NOMO-1 treated with dmso at 0.1 percent for 144 hours (cell line): Measurements from ENCODE around the gene ZP2.
"Not testable (repeated sequence)": the region's sequence is repeated elsewhere in the genome, so short reads cannot be mapped to it uniquely, and the experiment has no call there.

ENCODE experiments used
- DNase-seq: peaks from one replicate; lab custom pipeline; 2025; ENCODE audit not compliant: unreplicated experiment; lab: John Stamatoyannopoulos, UW

ZP2 gene

GRCh38 chr16:21211486-21211885 is at the start of gene ZP2:
Gene ZP2, minus strand, starts transcription at chr16:21211574. Its CDS starts 27 bp downstream, at chr16:21211547.
- DNase-seq, result no peak

- no peak for DNase-seq
These were observed 45.9 kb upstream of the ZP2 start for GRCh38 chr16:21257284-21257683.

- no peak for DNase-seq
These were observed 45.3 kb upstream of the ZP2 start for GRCh38 chr16:21256636-21257035.

DNA sequence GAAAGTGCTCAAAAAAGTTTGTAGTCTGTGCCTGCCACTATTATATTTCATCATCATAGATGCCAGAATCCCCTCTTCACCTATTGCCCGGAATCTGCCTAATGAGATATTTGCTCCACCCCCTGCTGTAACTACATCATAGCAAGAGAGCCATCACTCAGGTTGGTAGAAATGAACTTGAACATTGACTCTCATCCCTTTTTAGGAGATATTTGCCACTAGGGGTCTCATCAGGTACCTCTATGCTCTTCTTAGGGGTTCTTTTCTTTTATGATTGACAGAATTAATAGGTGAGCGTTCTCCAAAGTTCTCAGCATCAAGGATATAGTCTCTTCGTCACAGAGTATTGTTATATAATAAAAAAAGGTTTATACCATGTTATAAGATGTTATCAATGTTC is 42.1 kb upstream of the ZP2 start:
- no peak for DNase-seq

DNA sequence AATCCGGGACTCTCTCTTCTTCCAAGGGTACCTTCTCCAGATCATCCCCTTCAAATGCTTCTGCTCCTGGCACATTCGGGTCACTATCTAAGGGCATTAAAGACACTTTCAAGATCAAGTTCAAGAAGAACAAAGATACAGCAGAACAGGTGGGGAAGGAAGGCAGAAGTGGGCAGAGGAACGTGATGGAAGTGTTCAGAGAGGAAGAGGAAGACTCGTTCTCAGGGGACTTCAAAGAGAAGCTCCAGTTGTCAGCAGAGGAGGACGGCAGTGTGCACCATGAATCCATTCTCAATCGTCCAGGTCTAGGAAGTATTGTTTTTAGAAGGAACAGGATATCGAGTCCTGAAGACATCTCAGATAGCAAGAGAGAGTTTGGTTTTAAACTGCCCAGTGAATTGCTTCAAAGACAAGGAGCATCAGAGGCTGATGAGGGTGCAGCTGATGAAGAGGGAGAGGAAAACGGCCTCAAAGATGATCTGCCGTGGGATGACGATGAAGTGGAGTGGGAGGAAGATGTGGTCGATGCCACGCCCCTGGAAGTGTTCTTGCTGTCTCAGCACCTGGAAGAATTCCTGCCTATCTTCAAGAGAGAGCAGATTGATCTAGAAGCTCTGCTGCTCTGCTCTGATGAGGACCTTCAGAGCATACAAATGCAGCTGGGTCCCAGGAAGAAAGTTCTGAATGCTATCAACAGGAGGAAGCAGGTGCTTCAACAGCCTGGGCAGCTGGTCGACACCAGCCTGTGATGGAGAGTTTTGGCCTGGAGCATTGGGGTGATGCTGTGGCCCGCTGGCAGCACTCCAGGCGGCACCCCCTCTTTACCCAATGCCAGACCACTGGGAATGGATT is 38.9 kb upstream of the ZP2 start:
- DNase-seq, result no peak

- not testable (repeated sequence) for DNase-seq
These were observed 36.8 kb upstream of the ZP2 start for GRCh38 chr16:21248179-21248578.

GRCh38 chr16:21244518-21245215 is 33.3 kb upstream of the ZP2 start:
- no peak for DNase-seq

DNA sequence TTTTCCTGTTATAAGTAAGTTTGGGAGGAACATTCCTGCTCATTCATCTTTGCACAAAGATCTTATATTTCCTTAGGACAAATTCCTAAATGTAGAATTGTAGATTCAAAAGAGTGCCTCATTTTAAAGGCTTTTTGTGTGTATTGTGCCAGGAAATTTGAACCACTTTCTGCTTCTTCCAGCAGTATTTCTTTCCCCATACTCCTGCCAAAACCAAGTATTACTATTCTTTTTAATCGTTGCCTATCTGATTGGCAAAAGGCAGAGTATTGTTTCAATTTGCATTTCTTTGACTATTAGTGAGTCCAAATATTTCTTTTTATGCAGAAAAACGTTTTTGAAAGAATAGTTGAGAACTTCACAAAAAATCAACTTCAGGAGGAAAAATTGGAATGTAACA is 31.4 kb upstream of the ZP2 start:
- no peak for DNase-seq

GRCh38 chr16:21239646-21240045 is 28.3 kb upstream of the ZP2 start:
- DNase-seq, result no peak

DNA sequence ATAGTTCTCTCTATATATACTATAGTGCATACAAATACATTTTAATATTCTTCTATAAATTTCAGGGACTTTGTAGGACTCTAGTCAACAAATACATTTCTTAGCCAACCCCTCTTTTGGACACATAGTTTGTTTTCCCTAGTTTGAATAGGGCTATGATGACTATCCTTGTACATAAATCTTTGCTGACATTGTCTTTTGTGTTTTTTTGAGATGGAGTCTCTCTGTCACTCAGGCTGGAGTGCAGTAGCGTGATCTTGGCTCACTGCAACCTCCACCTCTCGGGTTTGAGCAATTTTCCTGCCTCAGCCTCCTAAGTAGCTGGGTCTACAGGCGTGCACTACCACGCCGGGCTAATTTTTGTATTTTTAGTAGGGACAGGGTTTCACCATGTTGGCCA is 25.5 kb upstream of the ZP2 start:
- DNase-seq, result no peak

DNA sequence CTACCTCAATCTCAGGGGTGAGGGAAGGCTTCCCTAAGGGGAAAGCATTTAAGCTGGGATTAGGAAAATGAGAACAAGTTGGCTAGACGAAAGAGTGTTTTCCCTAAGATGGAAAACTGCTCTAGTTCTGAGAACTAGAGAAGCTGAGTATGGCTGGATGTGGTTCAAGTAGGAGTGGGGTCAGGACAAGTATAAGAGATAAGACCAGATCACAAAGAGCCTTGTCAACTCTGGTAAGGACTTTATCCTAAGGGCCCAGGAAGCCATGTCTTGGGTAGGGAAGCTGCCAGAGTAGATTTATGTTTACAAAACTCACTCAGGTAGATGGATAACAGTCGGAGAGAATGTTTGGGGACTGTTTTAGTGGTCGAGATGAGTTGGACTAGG is 23.8 kb upstream of the ZP2 start:
- DNase-seq, result no peak

GRCh38 chr16:21233521-21234150 is 22.3 kb upstream of the ZP2 start, which contains the start of gene ANKS4B:
Gene ANKS4B, plus strand, starts transcription at chr16:21233699. Its CDS starts 39 bp downstream, at chr16:21233738.
- DNase-seq, result no peak

- DNase-seq, result no peak
These were observed 21.7 kb upstream of the ZP2 start for GRCh38 chr16:21233045-21233520.

DNA sequence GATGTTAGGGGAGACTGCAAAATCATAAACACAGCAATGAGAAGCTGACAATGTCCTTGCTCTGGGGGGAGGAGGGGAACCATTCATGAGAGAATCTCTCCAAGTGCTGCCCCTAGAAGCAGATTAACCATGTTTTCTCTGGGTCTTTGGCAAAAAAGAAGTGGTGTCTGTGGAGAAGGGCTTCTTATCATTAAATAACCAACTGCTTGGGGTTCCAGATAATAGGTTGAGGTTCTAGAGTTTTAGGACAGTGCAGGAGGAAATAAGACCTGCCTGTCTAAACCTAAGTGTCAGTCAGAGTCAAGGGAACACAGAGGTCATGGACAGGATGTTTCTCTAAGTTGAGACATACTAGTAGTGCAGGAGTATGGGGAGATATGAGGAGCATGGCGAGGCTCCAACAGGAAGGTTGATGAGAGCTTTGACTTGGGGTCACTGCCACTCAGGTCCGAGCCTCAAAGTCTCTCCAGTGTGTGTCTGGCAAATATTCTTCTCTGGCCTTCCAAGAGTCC is 17.0 kb upstream of the ZP2 start:
- DNase-seq, result no peak

- DNase-seq, result peak; percentile 24
These were observed 16.5 kb upstream of the ZP2 start for GRCh38 chr16:21227866-21228265.

- no peak for DNase-seq
These were observed 15.4 kb upstream of the ZP2 start for GRCh38 chr16:21226749-21227148.

DNA sequence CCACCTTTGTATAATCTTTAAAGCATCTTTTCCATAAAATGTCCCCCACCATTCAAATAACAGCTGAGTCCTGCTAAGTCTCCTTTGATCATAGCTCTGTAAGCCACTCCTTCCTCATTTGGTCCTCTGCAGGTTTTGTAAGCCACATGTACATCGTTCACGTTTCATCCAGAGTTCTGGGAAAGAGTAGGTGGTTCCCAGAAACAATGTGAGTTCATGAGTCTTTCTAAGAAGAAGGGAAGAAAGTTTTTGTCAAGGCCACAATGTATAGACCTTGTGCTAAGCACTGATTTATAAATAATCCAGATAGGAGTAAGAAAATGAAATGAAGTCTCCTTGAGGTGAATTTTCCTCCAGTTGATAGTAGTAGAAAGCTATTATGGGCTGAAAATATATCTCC is 13.4 kb upstream of the ZP2 start:
- DNase-seq, result no peak

DNA sequence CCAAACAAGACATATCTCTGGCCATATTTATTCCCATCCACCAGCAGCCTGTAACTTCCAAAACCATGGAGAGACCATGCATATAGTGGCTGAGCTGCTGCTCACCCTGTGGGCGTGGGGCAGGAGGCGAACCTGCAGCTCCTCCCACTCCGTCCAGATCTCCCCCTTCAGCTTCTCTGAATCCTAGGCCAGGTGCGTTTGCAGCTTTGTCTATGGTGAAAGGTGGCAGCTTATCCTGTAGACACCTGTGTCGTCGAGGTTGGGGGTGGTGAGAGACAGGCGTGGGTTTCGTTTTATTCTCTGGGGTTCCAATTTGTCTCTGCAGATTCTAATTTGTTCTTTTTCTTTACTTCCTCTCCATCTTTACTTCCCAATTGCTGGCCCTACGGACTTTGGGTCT is 12.4 kb upstream of the ZP2 start:
- DNase-seq, result no peak

DNA sequence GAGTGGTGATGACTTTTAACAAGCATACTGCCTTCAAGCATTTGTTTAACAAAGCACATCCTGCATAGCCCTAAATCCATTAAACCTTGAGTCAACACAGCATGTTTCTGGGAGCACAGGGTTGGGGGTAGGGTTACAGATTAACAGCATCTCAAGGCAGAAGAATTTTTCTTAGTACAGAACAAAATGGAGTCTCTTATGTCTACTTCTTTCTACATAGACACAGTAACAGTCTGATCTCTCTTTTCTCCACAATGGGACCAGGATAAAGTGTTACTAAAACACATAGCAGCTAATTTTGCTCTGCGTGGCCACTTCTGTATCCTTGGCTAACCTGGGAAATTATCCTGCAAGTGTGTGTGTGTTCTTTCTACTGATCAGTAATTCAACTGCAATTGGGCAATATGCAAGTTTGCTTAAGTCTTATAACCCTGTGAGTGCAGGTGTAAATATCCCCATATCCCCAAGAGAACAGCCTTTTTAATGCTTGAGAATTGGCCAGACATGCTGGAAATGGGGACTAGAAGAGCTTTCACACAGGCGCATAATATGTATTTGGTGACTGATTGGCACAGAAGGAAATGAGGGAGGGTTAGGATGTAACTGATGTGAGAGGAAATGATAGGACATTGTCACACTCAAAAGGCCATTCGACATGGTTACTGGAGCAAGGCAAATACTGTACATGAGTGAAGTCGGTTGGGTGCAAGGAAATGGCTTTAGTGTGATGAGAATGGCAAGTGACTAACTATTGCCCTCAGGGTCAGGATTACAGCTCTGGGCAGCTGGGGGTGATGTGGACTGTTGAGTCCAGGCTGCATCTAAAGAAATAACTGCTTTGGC is 11.3 kb upstream of the ZP2 start:
- DNase-seq, result no peak

- DNase-seq, result no peak
These were observed 8.2 kb upstream of the ZP2 start for GRCh38 chr16:21219551-21219950.

- peak; percentile 2 for DNase-seq
These were observed 6.8 kb upstream of the ZP2 start for GRCh38 chr16:21218153-21218552.
